IMR-90 (cell line): ENCODE results near the gene TRAPPC10. TPM values are rescaled to one million over a fixed set of nuclear protein-coding genes. Genes with fewer than 3 reads are reported as not detected.

Experiments
- ATAC-seq: fragments of 200-7000 bp; cut with Tn5 transposase; 2 replicates; pipeline ENCODE4 v1.9.1; 2020; ENCODE audit warnings: low read depth, mild to moderate bottlenecking, moderate library complexity
- BruUV-seq: library from RNA; stranded (reverse); fragments of 400-500 nt; replicated peaks from 2 replicates; lab custom pipeline; 2021; lab: Mats Ljungman, UMichigan
- CTCF ChIA-PET: fragments of 300-600 bp; formaldehyde crosslinking; extraction: SDS; loops from one replicate; lab custom pipeline; 2021; ENCODE audit warnings: antibody characterized with exemption; lab: Yijun Ruan, JAX
- POLR2A ChIA-PET: fragments of 300-600 bp; sonication (Branson Sonifier 250); formaldehyde crosslinking; loops from one replicate; lab custom pipeline; 2022; ENCODE audit warnings: antibody characterized with exemption; ENCODE audit not compliant: unreplicated experiment; lab: Charles Lee
- DNase-seq: peaks from one replicate; pipeline ENCODE4 v3.0.0; 2013
- H2AFZ ChIP-seq: replicated peaks from 2 replicates; pipeline ENCODE3; 2013; ENCODE audit warnings: low read length, mild to moderate bottlenecking; ENCODE audit not compliant: poor library complexity
- H2AK5ac ChIP-seq: 2 replicates; pipeline ENCODE4 v1.6.1; 2013; ENCODE audit warnings: low read depth, low read length, inconsistent platforms
- H2AK9ac ChIP-seq: replicated peaks from 2 replicates; pipeline ENCODE3; 2013; ENCODE audit warnings: mild to moderate bottlenecking, low read depth, low read length, moderate library complexity; ENCODE audit not compliant: poor library complexity
- H2BK120ac ChIP-seq: 2 replicates; pipeline ENCODE4 v1.6.1; 2013; ENCODE audit warnings: low read depth, low read length, inconsistent platforms
- H2BK15ac ChIP-seq: 3 replicates; pipeline ENCODE4 v1.6.1; 2013; ENCODE audit warnings: low read depth, low read length, inconsistent platforms
- H2BK20ac ChIP-seq: 2 replicates; pipeline ENCODE4 v1.6.1; 2013; ENCODE audit warnings: low read depth, mild to moderate bottlenecking, inconsistent platforms, low read length, moderate library complexity
- H2BK5ac ChIP-seq: 2 replicates; pipeline ENCODE4 v1.6.1; 2013; ENCODE audit warnings: mild to moderate bottlenecking, low read depth, low read length, inconsistent platforms; ENCODE audit not compliant: poor library complexity, severe bottlenecking
- H3K14ac ChIP-seq: replicated peaks from 2 replicates; pipeline ENCODE4 v1.6.1; 2013; ENCODE audit warnings: low read depth, low read length, inconsistent platforms
- H3K18ac ChIP-seq: 2 replicates; pipeline ENCODE4 v1.6.1; 2013; ENCODE audit warnings: low read depth, low read length, control low read depth
- H3K23ac ChIP-seq: 2 replicates; pipeline ENCODE4 v1.6.1; 2013; ENCODE audit warnings: low read depth, low read length, inconsistent platforms
- H3K27ac ChIP-seq: 2 replicates; pipeline ENCODE4 v1.5.1; 2013; ENCODE audit warnings: mild to moderate bottlenecking, control low read depth, low read length; ENCODE audit not compliant: insufficient read depth
- H3K27me3 ChIP-seq: 2 replicates; pipeline ENCODE4 v1.6.1; 2013; ENCODE audit warnings: low read length; ENCODE audit not compliant: control insufficient read depth, insufficient read depth
- H3K36me3 ChIP-seq: 2 replicates; pipeline ENCODE4 v1.6.1; 2013; ENCODE audit warnings: low read length, mixed read lengths; ENCODE audit not compliant: control insufficient read depth, insufficient read depth
- H3K4ac ChIP-seq: 2 replicates; pipeline ENCODE4 v1.6.1; 2013; ENCODE audit warnings: low read depth, low read length, inconsistent platforms
- H3K4me1 ChIP-seq: 2 replicates; pipeline ENCODE4 v1.6.1; 2013; ENCODE audit warnings: low read length, mixed read lengths; ENCODE audit not compliant: control insufficient read depth, insufficient read depth
- H3K4me2 ChIP-seq: 2 replicates; pipeline ENCODE4 v1.6.1; 2013; ENCODE audit warnings: low read depth, mild to moderate bottlenecking, control low read depth, low read length, moderate library complexity
- H3K4me3 ChIP-seq: 2 replicates; pipeline ENCODE4 v1.5.1; 2013; ENCODE audit warnings: low read depth, mild to moderate bottlenecking, control low read depth, low read length, moderate library complexity; ENCODE audit not compliant: insufficient read depth
- H3K56ac ChIP-seq: 2 replicates; pipeline ENCODE4 v1.6.1; 2013; ENCODE audit warnings: low read length, inconsistent platforms; ENCODE audit not compliant: insufficient read depth; ENCODE audit errors: extremely low read depth
- H3K79me1 ChIP-seq, 2 experiments: 2 replicates each; pipeline ENCODE4 v1.6.1; 2013; ENCODE audit warnings: low read length in 2 of 2, inconsistent platforms in 1 of 2, low read depth in 1 of 2
- H3K9ac ChIP-seq: 2 replicates; pipeline ENCODE4 v1.6.1; 2013; ENCODE audit warnings: low read depth, low read length, control low read depth
- H3K9me1 ChIP-seq: 2 replicates; pipeline ENCODE4 v1.6.1; 2013; ENCODE audit warnings: low read length, inconsistent platforms; ENCODE audit not compliant: insufficient read depth
- H3K9me3 ChIP-seq: 2 replicates; pipeline ENCODE4 v1.6.1; 2013; ENCODE audit warnings: low read length; ENCODE audit not compliant: control insufficient read depth, insufficient read depth
- H4K20me1 ChIP-seq: 2 replicates; pipeline ENCODE4 v1.6.1; 2013; ENCODE audit warnings: low read length, inconsistent platforms; ENCODE audit not compliant: insufficient read depth
- H4K5ac ChIP-seq: 2 replicates; pipeline ENCODE4 v1.6.1; 2013; ENCODE audit warnings: mild to moderate bottlenecking, low read depth, low read length, control low read depth
- H4K8ac ChIP-seq, 2 experiments: 2 replicates each; pipeline ENCODE4 v1.6.1; 2013; ENCODE audit warnings: low read depth in 2 of 2, low read length in 2 of 2, control low read depth in 1 of 2, inconsistent platforms in 1 of 2
- H4K91ac ChIP-seq: 2 replicates; pipeline ENCODE4 v1.6.1; 2013; ENCODE audit warnings: low read depth, low read length, inconsistent platforms; ENCODE audit not compliant: insufficient read depth
- MAZ ChIP-seq: IDR thresholded peaks from 2 replicates; pipeline ENCODE4 v1.6.1; 2012; ENCODE audit warnings: low read depth, mild to moderate bottlenecking, low read length, improper control_type of control experiment, moderate library complexity, borderline replicate concordance
- RAD21 ChIP-seq: IDR thresholded peaks from 2 replicates; pipeline ENCODE4 v1.6.1; 2012; ENCODE audit warnings: low read length, improper control_type of control experiment
- WGBS, 2 experiments: methylation state at CpG; one replicate each; pipeline versions ENCODE4 v1.1.5 to v1.1.7; 2013; ENCODE audit warnings: missing lambda C conversion rate in 2 of 2; ENCODE audit not compliant: insufficient read length in 1 of 2; ENCODE audit errors: extremely low coverage in 2 of 2; 5-methylcytosine and 5-hydroxymethylcytosine counted together
- dilution Hi-C: fragments of 300-500 bp; cut with HindIII; formaldehyde crosslinking; loops from one replicate; pipeline ENCODE4 v1.14.3; 2018; ENCODE audit warnings: low sequenced_read_pairs; ENCODE audit not compliant: unreplicated experiment
- in situ Hi-C: fragments of 300-500 bp; cut with MboI; formaldehyde crosslinking; loops from 3 replicates; pipeline ENCODE4 v1.14.3; 2019; ENCODE audit warnings: low sequenced_read_pairs, inconsistent platforms, mixed read lengths
- intact Hi-C: fragments of 100-400 bp; cut with micrococcal nuclease; formaldehyde crosslinking; loops from 2 replicates; pipeline ENCODE4 v1.10.0; 2022
- polyA plus RNA-seq, 3 experiments: library from polyadenylated mRNA; depleted of rRNA; stranded (reverse); fragments of >200 nt; gene quantifications; 2 replicates each; pipeline ENCODE4 v1.2.3, GENCODE V29; 2012; ENCODE audit warnings: low replicate concordance in 1 of 3
- total RNA-seq: library from RNA; depleted of rRNA; stranded (reverse); fragments of >200 nt; gene quantifications from 2 replicates; pipeline ENCODE4 v1.2.3, GENCODE V29; 2012

The TRAPPC10 gene
- total and polyA plus RNA-seq, 2 of the 4 experiments (the other 2 are of a cell fraction) = 17.8 to 18.1 TPM

GRCh38 chr21:44079446-44079845 lies 67.3 kb downstream of the TRAPPC10 start:
- Histone ChIP-seq H2AFZ (no peak overlapping the region), H3K79me1 (peaks cover 15 to 18% of the 10 kb centered on the region in 2 experiments), H4K8ac (no peak overlapping the region), H3K4me2 (no peak overlapping the region), H3K4ac (no peak overlapping the region), H3K4me3 (no peak overlapping the region), H4K20me1 (peaks cover 2% of the 10 kb centered on the region; the same call in 1 of the 2 replicates), H3K56ac (no peak overlapping the region), H2BK15ac (no peak overlapping the region), H4K5ac (no peak overlapping the region), H3K4me1 (no peaks in the 10 kb centered on the region), H3K9ac (no peak overlapping the region), H2BK20ac (no peak overlapping the region), H3K23ac (no peak overlapping the region), H3K14ac (no peak overlapping the region), H3K27me3 (no peaks in the 10 kb centered on the region), H3K36me3 (peaks cover 43% of the 10 kb centered on the region), H3K9me1 (peaks cover 3% of the 10 kb centered on the region; the same call in 1 of the 2 replicates), H2BK120ac (no peak overlapping the region), H3K18ac (no peak overlapping the region), H3K27ac (no peak overlapping the region), H2BK5ac (no peak overlapping the region), H2AK5ac (no peak overlapping the region), H4K91ac (no peak overlapping the region), H3K9me3 (no peaks in the 10 kb centered on the region), H2AK9ac (no peak overlapping the region)
- ATAC-seq (no peak), DNase-seq (no peak)
- in situ Hi-C loops = no loop called here
- dilution Hi-C loops = no loop called here
- CTCF ChIA-PET = interaction anchor here (0.6 kb wide), 1 partner anchor 89 kb away, joined by 5 read pairs; no protein-coding TSS in a partner anchor
- WGBS, 2 experiments = no CpG with 5 or more reads among the region's 3 CpGs
- POLR2A ChIA-PET = no interaction called here
- TF ChIP-seq RAD21 (no peak), MAZ (no peak)
- intact Hi-C loops = no loop called here
- no TSS peak for BruUV-seq
